ENCODE results near the gene TMEM174.

DNA sequence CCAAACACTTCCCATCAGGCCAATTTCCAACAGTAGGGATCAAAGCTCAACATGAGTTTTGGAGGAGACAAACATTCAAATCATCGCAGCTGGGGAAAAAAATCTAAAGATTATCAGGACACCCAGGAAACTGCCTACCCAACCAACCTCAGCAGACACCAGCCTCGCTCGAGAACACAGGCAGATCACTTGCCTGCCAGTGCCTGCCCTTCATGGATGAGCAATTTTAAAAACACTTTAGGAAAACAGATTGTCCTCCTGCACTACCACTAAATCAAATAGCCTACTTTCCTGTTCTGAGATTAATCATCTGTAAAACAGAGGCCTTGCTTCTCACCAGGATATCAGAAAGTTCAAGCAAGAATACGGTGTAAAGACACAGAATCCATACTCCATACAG is 14.7 kb upstream of the TMEM174 start:
- TF ChIP-seq POLR2A (IDR thresholded peaks at IDR 0.05; ENCODE audit: low read length) (no peak), GATA1 (IDR thresholded peaks at IDR 0.05; ENCODE audit: low read depth, low read length) (no peak)

Data from erythroblast (primary cell).